Thymus (tissue), 11 donors: ENCODE data around the gene CHST11. TPM values are rescaled to one million over a fixed set of nuclear protein-coding genes. Genes with fewer than 3 reads are reported as not detected.

ENCODE experiments used
- DNase-seq, 9 donors: peaks; one replicate each; pipeline ENCODE4 v3.0.0-alpha.2; 2013; ENCODE audit warnings: low spot score in 9 of 9, low read depth in 6 of 9, missing footprints in 1 of 9
- H3K27ac ChIP-seq, 2 donors: one replicate each; pipeline ENCODE4 v1.5.1; 2013; ENCODE audit warnings: control low read depth in 1 of 2, low read depth in 1 of 2, low read length in 1 of 2, mild to moderate bottlenecking in 1 of 2, moderate library complexity in 1 of 2
- H3K27me3 ChIP-seq, 2 donors: one replicate each; pipeline ENCODE4 v1.5.1; 2013; ENCODE audit warnings: low read length in 1 of 2; ENCODE audit not compliant: control insufficient read depth in 2 of 2, insufficient read depth in 1 of 2
- H3K36me3 ChIP-seq, 2 donors: one replicate each; pipeline ENCODE4 v1.5.1; 2013; ENCODE audit warnings: low read length in 1 of 2, mild to moderate bottlenecking in 1 of 2, moderate library complexity in 1 of 2; ENCODE audit not compliant: control insufficient read depth in 2 of 2, insufficient read depth in 2 of 2
- H3K4me1 ChIP-seq, 2 donors: one replicate each; pipeline ENCODE4 v1.5.1; 2013; ENCODE audit warnings: low read length in 2 of 2; ENCODE audit not compliant: control insufficient read depth in 2 of 2, insufficient read depth in 2 of 2
- H3K4me3 ChIP-seq, 2 donors: one replicate each; pipeline ENCODE4 v1.5.1; 2013; ENCODE audit warnings: low read length in 2 of 2, control low read depth in 1 of 2, mild to moderate bottlenecking in 1 of 2
- H3K9me3 ChIP-seq, 2 donors: one replicate each; pipeline ENCODE4 v1.5.1; 2013; ENCODE audit warnings: low read length in 1 of 2, mild to moderate bottlenecking in 1 of 2; ENCODE audit not compliant: control insufficient read depth in 2 of 2, insufficient read depth in 1 of 2
- WGBS: extraction: QIAGEN DNeasy Blood & Tissue Kit; methylation state at CpG from one replicate; pipeline ENCODE4 v1.1.7; 2013; 5-methylcytosine and 5-hydroxymethylcytosine counted together
- polyA plus RNA-seq: library from polyadenylated mRNA; stranded (reverse); fragments of 200-250 nt; gene quantifications from one replicate; pipeline ENCODE4 v1.2.3, GENCODE V29; 2013
- total RNA-seq: library from RNA; stranded (reverse); fragments of 120-200 nt; gene quantifications from one replicate; pipeline ENCODE4 v1.2.4, GENCODE V29; 2013
- donor health status: healthy.

Gene CHST11
- total and polyA plus RNA-seq, 2 donors: 6.7 to 21.0 TPM

DNA sequence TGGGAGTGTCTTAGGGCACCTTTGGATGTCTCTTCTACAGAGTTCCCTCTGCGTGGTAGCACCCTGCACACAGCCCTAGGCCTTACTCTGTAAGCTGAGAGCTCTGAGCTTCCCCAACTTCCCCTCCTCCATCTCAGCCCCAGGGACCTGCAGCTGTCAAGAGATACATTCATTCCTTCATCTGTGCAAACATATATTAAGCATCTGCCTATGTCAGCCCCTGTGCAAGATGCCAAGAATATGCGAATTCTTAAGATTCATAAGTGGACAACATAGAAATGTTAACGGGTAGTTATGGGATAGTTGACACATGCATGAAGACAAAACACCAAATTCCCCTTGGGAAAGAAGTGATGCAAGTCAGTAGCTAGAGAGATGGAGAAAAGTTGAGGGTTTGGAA lies 310.5 kb downstream of the CHST11 start:
- 97% methylated on average over 3 of the region's 3 CpGs for WGBS
- no peak overlapping the region for H3K4me3 ChIP-seq
- no peaks in the 10 kb centered on the region for H3K36me3 ChIP-seq
- peaks cover 9 to 10% of the 10 kb centered on the region in 2 donors for H3K4me1 ChIP-seq
- no peak for DNase-seq
- H3K9me3 ChIP-seq: no peaks in the 10 kb centered on the region
- H3K27me3 ChIP-seq: no peaks in the 10 kb centered on the region
- no peak overlapping the region for H3K27ac ChIP-seq

DNA sequence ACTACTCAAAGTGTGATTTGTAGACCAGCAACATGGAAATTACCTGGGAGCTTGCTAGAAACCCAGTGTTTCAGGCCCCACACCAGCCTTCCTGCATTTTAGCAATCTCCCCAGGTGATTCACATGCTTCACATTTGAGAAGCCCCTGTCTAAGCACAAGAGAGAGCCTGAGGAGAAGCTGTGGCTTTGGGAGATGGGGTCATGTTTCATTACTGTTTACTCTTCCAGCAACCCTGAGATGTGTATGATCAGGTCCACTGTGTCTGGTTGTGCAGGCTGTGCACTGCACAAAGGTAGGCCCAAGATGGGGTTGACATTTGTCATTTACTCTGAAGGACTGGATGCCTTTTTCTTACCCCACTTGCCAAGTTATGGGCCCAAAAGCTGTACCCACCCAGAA lies 311.3 kb downstream of the CHST11 start:
- H3K36me3 ChIP-seq: no peaks in the 10 kb centered on the region
- H3K9me3 ChIP-seq: no peaks in the 10 kb centered on the region
- H3K4me1 ChIP-seq: peaks cover 9 to 10% of the 10 kb centered on the region in 2 donors
- no peak overlapping the region for H3K4me3 ChIP-seq
- DNase-seq: no peak
- peak overlapping the region in 1 of 2 donors; percentile 33 for H3K27ac ChIP-seq
- H3K27me3 ChIP-seq: no peaks in the 10 kb centered on the region

DNA sequence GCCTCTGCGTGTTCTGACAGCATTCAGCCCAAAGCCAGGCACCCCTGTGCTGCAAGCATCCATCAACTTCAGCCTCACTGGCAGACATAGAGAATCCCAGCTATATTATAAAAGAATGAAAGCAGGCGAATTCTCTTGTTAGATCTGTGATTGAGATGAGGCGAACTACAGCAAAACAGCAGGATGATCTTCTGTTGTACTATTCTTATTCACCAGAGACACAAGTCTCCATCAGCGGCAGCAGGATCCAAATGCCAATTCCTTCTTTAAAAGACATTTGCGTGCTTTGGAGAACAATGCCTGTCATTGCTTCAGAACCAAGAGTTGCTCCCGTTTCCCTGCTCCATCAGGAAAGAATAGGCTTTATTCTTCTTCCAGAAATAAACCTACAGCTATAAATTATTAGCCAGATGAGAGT lies 312.4 kb downstream of the CHST11 start:
- H3K9me3 ChIP-seq: no peaks in the 10 kb centered on the region
- H3K4me1 ChIP-seq: peaks cover 8 to 9% of the 10 kb centered on the region in 2 donors
- 90% methylated on average over 6 of the region's 6 CpGs for WGBS
- H3K36me3 ChIP-seq: no peaks in the 10 kb centered on the region
- no peak for DNase-seq
- no peak overlapping the region for H3K27ac ChIP-seq
- H3K27me3 ChIP-seq: no peaks in the 10 kb centered on the region
- H3K4me3 ChIP-seq: no peak overlapping the region

DNA sequence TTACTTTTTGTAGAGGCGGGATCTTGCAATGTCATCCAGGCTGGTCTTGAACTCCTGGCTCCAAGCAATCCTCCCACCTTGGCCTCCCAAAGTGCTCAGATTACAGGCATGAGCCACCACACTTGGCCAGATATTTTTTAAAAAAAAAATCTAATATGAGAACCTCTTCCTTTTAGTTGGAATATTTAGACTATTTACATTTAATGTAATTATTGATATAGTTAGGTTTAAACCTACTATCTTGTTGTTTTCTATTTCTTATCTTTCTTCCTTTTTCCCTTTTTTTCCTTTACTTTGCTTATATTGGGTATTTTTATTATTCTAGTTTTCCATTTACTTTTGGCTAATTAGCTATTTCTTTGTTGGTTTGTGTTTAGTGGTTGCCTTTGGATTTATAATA lies 315.6 kb downstream of the CHST11 start:
- H3K9me3 ChIP-seq: no peaks in the 10 kb centered on the region
- DNase-seq: no peak
- no peaks in the 10 kb centered on the region for H3K4me1 ChIP-seq
- no peaks in the 10 kb centered on the region for H3K27me3 ChIP-seq
- WGBS: 100% methylated on average over 1 of the region's 1 CpG
- no peaks in the 10 kb centered on the region for H3K36me3 ChIP-seq
- H3K27ac ChIP-seq: no peak overlapping the region
- H3K4me3 ChIP-seq: no peak overlapping the region

DNA sequence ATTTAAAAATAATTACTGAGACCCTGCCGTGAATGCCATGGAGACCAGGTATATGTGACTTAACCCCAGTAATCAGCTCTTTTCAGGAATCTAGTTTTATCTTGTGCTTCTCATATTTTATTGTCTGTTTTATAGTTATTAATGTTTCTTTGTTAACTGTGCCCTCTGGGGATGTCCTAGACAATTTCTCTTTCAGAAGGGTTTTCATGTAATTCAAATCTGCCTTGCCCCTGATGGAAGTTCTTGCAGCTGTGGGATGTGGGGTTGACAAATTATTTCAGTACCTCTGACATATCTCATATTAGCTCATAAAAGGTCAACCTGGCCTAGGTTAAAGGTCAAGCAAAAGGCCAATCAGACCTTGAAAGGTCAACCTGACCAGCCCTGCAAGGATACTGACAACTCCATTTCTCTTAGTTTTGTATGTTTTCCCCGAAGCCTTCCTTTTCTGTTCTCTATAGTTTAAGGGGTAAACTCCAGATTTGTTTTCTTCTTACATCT lies 319.0 kb downstream of the CHST11 start:
- Histone ChIP-seq H3K27me3 (no peaks in the 10 kb centered on the region), H3K36me3 (no peaks in the 10 kb centered on the region), H3K4me1 (no peaks in the 10 kb centered on the region), H3K4me3 (no peak overlapping the region), H3K27ac (no peak overlapping the region), H3K9me3 (peaks cover 4 to 9% of the 10 kb centered on the region in 2 donors)
- DNase-seq: no peak
- WGBS: 95% methylated on average over 2 of the region's 2 CpGs

DNA sequence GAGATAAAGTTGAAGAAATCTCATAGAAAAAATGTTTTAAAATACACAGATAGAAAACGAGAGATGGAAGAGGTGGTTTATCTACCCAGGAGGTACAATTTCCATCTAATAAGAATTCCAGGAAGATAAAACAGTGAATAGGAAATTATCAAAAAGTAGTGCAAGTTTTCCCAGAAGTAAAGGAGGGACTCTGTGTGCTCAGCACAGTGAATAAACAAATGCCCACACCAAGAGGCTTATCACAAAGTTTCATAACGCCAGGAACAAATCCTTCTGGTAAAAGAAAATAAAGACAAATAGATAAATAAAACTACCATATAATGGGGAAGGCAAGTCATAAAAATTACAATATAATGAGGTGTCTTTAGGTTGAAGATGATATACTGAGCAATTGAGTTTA lies 322.4 kb downstream of the CHST11 start:
- WGBS: 98% methylated on average over 2 of the region's 2 CpGs
- peaks cover 4 to 10% of the 10 kb centered on the region in 2 donors for H3K9me3 ChIP-seq
- H3K27ac ChIP-seq: no peak overlapping the region
- no peaks in the 10 kb centered on the region for H3K36me3 ChIP-seq
- no peak for DNase-seq
- H3K4me1 ChIP-seq: no peaks in the 10 kb centered on the region
- H3K27me3 ChIP-seq: no peaks in the 10 kb centered on the region
- no peak overlapping the region for H3K4me3 ChIP-seq

DNA sequence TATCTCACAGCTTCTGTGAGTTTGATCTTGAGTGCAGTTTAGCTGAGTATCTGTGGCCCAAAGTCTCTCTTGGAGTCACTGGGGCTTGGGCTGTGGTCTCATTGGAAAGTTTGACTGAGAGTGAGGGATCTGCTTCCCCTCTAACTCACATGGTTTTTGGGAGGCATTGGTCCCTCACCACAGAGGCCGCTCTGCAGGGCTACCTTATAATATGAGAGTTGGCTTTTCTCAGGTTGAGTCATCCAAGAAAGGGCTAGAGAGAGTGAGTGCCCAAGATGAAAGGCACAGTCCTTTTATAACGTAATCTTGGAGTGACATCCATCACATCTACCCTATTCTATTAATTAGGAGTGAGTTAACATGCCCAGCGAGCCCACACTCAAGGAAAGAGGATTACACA lies 325.5 kb downstream of the CHST11 start:
- no peaks in the 10 kb centered on the region for H3K27me3 ChIP-seq
- DNase-seq: no peak
- WGBS: over 99% methylated on average over 3 of the region's 3 CpGs
- no peaks in the 10 kb centered on the region for H3K36me3 ChIP-seq
- H3K4me3 ChIP-seq: no peak overlapping the region
- H3K4me1 ChIP-seq: no peaks in the 10 kb centered on the region
- H3K27ac ChIP-seq: no peak overlapping the region
- H3K9me3 ChIP-seq: peaks cover 4 to 10% of the 10 kb centered on the region in 2 donors

DNA sequence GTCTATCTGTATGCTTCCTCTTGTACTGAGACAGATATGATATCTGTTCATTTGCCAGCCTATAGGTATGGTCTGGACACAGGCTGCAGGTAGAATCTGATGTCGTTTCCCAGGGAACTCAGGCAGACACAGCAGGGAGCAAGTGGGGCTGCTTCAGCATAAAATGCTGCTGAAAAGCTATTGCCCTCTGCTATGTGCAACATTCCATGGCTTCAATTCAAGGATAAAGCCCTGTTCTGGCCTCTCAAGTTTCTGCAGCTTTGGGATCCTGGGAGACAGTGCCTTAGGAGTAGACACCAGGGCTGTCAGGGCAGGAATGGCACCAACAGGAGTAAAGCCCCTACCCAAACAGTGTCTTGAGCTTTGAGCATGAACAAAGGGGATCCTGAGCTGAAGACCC lies 327.8 kb downstream of the CHST11 start:
- peaks cover 2 to 10% of the 10 kb centered on the region in 2 donors for H3K9me3 ChIP-seq
- no peaks in the 10 kb centered on the region for H3K27me3 ChIP-seq
- no peak for DNase-seq
- H3K4me3 ChIP-seq: no peak overlapping the region
- peaks cover 0 to 3% of the 10 kb centered on the region in 2 donors for H3K4me1 ChIP-seq
- no peaks in the 10 kb centered on the region for H3K36me3 ChIP-seq
- WGBS: 96% methylated on average over 1 of the region's 1 CpG
- H3K27ac ChIP-seq: no peak overlapping the region

DNA sequence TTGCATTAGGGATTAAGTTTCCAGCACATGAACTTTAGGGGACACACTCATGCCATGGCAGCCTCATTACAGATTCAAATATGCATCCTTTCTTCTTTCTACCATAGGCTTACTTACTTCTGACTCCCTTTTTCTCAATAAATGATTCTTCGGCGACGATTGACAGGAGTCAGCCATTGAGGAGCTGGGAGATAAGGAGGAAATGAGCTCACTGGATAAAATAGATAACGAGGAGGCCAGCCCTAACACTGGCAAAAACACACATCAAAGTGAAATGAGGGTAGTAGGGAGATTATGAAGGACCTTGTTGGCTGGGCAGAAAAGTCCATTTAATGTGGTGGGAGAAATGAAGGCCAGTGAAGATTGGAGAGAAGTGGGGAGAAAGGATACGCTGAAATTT lies 329.1 kb downstream of the CHST11 start:
- 98% methylated on average over 5 of the region's 5 CpGs for WGBS
- Histone ChIP-seq H3K27me3 (no peaks in the 10 kb centered on the region), H3K36me3 (no peaks in the 10 kb centered on the region), H3K27ac (no peak overlapping the region), H3K4me1 (peaks cover 0 to 3% of the 10 kb centered on the region in 2 donors), H3K9me3 (peaks cover 0 to under 1% of the 10 kb centered on the region in 2 donors), H3K4me3 (no peak overlapping the region)
- no peak for DNase-seq

DNA sequence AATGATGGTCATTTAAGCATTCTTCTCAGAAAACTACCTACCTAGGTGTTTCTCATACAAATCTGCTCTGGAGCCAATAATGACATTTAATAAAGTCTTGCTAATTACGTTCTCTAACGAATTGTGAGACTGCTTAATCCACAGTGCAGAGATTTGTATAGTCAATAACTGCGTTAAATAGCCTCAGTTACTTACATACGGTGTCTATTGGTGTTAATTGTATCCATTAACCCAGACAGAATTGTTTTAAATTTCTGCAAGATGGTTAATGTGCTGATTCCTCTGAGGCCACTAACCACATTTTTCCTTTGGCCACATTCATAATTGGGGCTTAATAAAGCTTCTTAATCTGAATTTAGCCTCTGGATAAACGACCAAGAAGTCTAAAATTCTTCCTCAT lies 329.6 kb downstream of the CHST11 start:
- Histone ChIP-seq H3K4me3 (no peak overlapping the region), H3K9me3 (no peaks in the 10 kb centered on the region), H3K4me1 (peaks cover 0 to 3% of the 10 kb centered on the region in 2 donors), H3K27ac (no peak overlapping the region), H3K36me3 (no peaks in the 10 kb centered on the region), H3K27me3 (no peaks in the 10 kb centered on the region)
- 97% methylated on average over 5 of the region's 5 CpGs for WGBS
- no peak for DNase-seq
